ENCODE measurements around the gene NDUFS3. TPM values are rescaled to one million over a fixed set of nuclear protein-coding genes. Genes with fewer than 3 reads are reported as not detected.

The NDUFS3 gene
- total RNA-seq, 1 donor from 2014 or later, result 85.6 TPM

DNA sequence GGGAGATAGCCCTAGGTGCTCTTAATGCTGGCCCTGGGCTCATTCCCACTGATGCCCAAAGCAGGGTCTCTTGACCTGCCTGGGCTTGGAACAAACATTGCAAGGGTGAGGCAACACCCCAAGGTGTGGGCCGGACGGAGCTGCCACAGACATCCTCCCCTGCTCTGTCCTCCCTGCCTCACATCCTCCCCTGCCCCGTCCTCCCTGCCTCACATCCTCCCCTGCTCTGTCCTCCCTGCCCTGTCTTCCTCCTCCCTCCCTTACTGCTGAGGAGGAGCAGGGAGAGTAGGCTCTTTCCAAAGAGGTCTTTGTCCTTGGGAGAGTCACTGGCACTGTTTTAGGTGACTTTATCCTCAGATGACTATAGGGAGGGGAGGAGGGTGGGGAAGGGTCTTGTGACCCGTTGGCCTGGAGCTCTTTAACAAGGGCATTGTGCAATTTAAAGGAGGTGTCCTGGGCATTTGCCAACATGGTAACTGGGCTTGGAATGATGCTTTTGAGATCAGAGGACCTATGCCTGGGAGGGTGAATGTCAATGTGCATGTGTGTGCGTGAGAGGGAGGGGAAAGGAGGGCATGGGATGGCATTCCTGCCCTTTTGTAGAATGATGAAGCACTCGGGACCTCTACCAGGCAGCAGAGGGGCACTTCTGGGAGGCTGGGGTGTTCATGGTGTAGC is 8.3 kb downstream of the NDUFS3 start:
- no peak overlapping the region for H3K4me3 ChIP-seq (ENCODE audit: low read depth, low read length)
- TF ChIP-seq, protein P1, sequence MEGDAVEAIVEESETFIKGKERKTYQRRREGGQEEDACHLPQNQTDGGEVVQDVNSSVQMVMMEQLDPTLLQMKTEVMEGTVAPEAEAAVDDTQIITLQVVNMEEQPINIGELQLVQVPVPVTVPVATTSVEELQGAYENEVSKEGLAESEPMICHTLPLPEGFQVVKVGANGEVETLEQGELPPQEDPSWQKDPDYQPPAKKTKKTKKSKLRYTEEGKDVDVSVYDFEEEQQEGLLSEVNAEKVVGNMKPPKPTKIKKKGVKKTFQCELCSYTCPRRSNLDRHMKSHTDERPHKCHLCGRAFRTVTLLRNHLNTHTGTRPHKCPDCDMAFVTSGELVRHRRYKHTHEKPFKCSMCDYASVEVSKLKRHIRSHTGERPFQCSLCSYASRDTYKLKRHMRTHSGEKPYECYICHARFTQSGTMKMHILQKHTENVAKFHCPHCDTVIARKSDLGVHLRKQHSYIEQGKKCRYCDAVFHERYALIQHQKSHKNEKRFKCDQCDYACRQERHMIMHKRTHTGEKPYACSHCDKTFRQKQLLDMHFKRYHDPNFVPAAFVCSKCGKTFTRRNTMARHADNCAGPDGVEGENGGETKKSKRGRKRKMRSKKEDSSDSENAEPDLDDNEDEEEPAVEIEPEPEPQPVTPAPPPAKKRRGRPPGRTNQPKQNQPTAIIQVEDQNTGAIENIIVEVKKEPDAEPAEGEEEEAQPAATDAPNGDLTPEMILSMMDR (conservative IDR thresholded peaks at IDR 0.05; ENCODE audit: low read depth, low read length), result no peak

DNA sequence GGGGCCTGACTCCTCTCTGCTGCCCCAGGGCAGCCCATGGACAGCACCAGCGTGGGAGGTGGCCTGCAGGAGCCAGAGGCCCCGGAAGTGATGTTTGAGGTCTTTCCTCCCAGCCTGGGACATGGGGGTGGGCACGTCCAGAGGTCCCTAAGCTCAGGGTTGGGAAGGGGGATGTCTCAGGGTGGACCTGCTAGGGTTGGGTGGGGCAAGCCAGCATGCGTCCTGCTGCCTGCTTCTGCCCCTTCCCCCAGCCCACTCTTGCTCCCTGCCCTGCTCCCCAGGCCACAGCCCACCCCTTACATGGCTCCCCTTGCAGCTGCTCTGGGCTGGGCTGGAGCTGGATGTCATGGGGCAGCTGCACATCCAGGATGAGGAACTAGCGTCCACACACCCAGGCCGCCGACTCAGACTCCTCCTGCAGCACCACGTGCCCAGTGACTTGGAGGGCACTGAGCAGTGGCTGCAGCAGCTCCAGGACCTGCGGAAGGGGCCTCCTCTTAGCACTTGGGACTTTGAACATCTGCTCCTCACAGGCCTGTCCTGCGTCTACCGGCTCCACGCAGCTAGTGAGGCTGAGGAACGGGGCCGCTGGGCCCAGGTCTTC is 9.0 kb downstream of the NDUFS3 start:
- TF ChIP-seq, protein P1 (conservative IDR thresholded peaks at IDR 0.05; ENCODE audit: low read depth, low read length), result no peak
- DNase-seq (ENCODE audit: low read depth), result no peak
- no peak overlapping the region for H3K4me3 ChIP-seq (ENCODE audit: low read depth, low read length)

More for the DNA sequence above, 8.3 kb downstream of the NDUFS3 start:
- DNase-seq (ENCODE audit: low read depth), result no peak

DNA sequence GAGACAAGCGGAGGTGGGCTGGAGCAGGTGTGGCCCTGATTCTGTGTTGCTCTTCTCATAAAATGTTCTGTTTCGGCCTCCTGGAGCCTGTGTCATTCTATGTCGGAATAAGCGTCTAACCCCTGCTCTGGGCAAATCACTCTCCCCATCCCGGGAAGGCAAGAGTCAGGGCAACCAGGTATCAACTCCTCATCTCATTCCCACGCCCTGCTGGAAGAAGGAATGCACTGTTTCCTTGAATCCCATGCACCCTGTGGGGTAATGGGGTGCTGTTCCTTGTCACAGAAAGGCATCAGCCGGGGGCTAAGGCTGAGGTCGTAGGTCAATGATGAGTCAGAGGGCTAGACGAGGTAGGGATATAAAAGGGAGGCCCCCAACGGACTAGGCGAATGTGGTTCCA is 10.2 kb downstream of the NDUFS3 start:
- TF ChIP-seq, protein P1 (conservative IDR thresholded peaks at IDR 0.05; ENCODE audit: low read depth, low read length), result no peak
- DNase-seq (ENCODE audit: low read depth), result no peak
- no peak overlapping the region for H3K4me3 ChIP-seq (ENCODE audit: low read depth, low read length)

DNA sequence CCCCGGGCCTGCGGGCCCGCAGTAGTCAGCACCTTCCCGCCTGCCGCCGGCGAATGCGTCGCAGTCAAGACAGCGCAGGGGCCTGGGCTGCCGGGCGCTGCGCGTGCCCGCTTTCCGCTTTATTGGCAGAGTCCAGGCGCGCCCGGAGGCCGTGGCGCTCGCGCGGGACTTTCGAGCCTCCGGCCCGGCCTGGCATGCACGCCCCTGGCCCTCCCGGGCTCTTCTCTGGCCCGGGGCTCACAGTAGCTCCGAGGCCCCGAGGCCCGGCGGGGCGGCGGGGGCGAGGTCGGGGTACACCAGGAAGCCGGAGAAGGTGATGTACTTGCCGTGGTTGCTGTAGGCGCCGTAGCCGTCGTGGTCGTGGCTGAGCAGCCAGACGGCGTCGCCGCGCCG is 10.7 kb downstream of the NDUFS3 start:
- TF ChIP-seq, protein P1 (conservative IDR thresholded peaks at IDR 0.05; ENCODE audit: low read depth, low read length), result no peak
- DNase-seq (ENCODE audit: low read depth), result no peak
- no peak overlapping the region for H3K4me3 ChIP-seq (ENCODE audit: low read depth, low read length)

DNA sequence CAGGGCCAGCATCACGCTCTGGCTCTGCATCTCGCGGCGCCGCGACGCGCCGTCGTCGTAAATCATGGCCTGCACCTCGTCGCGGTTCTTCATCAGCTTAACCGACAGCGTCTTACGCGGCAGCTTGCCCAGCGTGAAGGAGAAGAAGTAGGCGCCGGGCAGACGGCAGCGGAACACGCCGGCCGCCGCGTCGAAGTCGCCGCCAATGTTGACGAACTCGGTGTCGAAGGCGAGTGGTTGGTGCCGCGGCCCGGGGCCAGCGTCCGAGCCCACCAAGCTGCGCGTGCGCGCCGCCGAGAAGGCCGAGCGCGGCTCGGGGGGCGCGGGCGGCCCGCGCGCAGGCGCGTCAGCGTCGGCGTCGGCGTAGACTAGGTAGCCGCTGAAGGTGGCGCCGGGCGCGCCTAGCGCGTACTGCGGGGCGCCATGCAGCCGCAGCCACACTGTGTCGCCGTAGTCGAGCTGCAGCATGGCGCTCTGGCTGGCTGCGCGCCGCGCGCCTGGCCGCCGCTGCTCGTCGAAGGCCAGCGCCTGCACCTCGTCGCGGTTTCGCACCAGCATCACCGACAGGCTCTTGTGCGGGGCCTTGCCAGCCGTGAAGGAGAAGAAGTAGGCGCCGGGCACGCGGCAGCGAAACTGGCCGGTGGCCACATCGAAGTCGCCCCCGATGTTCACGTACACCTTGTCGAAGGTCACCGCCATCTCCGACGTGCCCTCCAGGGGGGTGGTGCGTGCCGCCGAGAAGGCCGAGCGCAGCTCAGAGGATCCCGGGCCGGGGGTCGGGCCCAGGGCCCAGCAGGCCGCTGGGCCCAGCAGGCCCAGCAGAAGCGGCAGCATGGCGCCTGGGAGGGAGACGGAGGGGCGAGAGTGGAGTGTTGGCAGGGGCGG is 11.3 kb downstream of the NDUFS3 start:
- TF ChIP-seq, protein P1 (conservative IDR thresholded peaks at IDR 0.05; ENCODE audit: low read depth, low read length), result no peak
- DNase-seq (ENCODE audit: low read depth), result no peak
- H3K4me3 ChIP-seq (ENCODE audit: low read depth, low read length), result no peak overlapping the region

DNA sequence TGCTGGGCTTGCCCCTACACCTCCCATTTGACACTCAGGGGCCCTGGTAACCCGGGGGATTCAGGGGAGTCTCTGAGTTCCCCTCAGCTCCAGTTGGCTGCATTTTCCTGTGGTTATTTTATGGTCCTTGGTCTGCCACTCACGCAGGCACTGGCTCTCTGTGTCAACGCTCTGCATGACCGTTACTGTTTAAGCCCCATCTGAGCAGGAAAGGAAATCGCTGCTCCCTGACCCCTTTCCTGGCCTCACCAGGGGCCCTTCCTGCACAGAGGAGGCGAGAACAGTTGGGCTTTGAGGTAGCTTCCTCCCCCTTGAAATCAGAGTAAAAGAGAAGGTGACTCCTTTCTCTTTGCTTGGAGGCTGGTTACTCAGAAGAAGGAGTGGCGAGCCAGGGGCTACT is 12.9 kb downstream of the NDUFS3 start:
- no peak for DNase-seq (ENCODE audit: low read depth)

More for the DNA sequence above, 12.9 kb downstream of the NDUFS3 start:
- no peak overlapping the region for H3K4me3 ChIP-seq (ENCODE audit: low read depth, low read length)
- TF ChIP-seq, protein P1 (conservative IDR thresholded peaks at IDR 0.05; ENCODE audit: low read depth, low read length), result no peak
